Kidney tubule cell (primary cell): ENCODE results near the gene FAM83G.
A peak's percentile ranks its signal among the peaks of the same experiment; 100 is the strongest.

Source experiments
- DNase-seq: peaks from one replicate; pipeline ENCODE4 v3.0.0-alpha.2; 2018; ENCODE audit warnings: low spot score

The FAM83G gene

DNA sequence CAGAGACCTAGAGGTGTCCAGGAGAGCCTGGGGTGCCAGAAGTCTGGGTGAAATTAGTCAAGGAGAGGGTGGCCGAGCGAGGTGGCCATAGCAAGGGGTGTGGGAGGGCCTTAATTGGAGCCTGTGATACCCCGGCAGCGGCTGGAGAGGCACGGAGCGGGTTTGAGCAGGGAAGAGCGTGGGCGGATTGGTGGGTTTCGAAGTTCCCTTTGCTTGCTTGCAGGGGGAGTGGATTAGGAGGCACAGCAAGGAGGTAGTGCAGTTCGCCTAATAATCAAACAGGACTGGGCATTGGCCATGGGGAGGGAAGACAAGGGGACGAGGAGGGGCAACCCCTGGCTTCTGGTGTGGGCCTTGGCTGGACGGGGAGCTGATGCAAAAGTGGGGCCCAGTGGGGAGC is 5.4 kb upstream of the FAM83G start:
- no peak for DNase-seq

DNA sequence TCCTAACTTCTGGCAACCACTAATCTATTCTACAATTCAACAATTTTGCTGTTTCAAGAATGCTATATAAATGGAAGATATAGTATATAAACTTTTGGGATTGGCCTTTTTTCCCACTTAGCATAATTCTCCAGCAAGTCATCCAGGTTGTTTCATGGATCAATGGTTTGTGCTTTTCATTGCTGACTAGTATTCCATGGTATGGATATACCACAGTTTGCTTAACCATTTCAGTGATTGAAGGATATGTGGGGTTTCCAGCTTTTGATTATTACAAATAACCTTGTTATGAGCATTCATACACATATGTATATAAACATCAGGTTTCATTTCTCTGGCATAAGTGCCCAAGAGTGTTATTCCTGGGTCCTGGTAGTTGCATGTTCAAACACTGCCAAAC is 2.1 kb upstream of the FAM83G start:
- no peak for DNase-seq

DNA sequence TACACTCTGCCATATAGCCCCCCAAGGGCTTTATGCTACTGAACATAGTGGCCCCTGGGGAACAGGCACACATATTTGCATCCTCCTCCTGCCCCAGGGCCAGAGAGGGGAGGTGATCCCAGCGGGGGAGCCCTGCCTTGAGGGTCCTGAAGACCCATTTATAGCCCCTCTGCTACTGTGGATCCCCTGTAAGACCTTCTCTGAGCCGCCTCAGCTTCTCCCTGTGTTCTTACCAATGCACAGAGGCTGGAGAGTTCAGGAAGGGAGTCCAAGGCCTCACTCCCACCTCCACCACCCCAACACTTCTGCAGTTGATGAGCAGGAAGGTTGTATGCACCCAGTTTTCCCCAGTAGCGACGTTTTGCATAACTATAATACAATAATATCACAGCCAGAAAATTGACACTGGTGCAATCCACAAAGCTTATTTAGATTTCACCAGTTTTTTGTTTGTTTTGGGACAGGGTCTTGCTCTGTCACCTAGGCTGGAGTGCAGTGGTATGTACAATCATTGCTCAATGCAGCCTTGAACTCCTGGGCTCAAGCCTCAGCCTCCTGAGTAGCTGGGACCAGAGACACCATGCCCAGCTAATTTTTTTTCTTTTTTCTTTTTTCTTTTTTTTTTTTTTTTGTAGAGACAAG is 1.3 kb upstream of the FAM83G start:
- no peak for DNase-seq

DNA sequence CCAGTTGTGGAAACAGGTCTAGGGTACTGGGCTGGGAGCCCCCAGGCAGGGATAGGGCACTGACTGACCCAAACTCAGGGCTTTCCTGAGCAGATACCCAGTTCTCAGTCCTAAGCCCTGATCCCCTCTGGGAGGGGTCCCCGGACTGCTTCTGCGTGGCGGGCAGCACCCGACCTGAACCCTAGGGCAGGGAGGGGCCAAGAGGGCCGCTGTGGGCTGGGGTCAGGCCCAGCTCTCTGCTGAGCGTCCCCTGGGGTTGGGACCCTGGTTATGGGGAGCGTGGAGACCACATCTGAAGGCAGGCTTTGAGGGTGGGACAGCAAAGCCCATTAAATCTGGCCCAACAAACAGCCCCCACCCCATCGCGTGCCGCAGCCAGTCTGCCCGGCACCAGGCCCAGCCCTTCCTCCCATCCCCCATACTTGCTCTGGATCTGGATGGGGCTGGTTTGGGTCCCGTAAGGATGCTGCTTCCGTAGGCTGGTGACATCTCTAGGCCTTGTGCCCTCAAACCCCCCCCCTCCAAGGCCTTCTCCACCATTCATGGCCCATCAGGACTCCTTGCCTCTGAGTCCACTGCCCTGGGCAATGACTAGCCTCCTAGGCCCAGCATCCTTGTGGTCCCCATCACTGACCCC is 691 bp upstream of the FAM83G start:
- no peak for DNase-seq

DNA sequence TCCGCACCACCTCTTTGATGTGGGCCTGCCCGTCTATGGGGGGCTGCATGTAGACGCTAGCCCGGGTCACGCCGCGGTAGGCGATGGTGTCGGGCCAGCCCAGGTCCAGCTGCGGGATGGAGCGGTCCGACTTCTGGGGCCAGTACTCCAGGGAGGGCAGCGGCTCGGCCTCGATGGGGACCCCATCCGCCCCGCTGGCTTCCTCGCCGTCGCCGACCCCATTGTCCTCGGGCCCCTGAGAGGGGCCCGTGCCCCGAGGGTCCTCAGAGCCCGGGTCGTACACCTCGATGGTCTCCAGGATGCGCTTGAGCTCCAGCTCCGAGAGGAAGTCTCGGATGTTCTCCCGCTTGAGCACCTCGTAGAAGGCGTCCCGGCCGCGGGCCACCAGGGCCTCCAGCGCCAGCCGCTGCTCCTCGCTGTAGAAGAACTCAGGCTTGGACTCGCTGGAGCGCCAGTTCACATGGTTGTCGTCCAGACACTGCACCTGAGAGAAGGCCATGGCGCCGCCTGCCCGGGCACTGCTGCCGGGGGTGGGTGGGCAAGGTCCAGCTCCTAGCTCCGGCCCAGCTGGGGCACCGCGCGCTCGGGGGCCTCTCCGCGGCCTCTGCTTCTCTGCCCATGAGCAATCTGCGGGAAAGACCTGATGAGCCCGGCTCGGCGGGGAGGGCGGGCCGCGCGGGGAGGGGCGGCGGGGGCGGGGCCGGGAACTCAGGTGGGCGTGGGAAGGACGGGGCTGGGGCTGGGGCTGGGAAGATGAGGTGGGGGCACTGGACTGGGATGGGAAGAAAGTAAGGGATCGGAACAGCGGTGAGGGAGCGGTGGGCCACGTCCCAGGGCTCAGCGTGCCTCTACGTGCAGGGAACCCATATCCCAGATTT is 782 bp downstream of the FAM83G start:
- peak; percentile 64 for DNase-seq

DNA sequence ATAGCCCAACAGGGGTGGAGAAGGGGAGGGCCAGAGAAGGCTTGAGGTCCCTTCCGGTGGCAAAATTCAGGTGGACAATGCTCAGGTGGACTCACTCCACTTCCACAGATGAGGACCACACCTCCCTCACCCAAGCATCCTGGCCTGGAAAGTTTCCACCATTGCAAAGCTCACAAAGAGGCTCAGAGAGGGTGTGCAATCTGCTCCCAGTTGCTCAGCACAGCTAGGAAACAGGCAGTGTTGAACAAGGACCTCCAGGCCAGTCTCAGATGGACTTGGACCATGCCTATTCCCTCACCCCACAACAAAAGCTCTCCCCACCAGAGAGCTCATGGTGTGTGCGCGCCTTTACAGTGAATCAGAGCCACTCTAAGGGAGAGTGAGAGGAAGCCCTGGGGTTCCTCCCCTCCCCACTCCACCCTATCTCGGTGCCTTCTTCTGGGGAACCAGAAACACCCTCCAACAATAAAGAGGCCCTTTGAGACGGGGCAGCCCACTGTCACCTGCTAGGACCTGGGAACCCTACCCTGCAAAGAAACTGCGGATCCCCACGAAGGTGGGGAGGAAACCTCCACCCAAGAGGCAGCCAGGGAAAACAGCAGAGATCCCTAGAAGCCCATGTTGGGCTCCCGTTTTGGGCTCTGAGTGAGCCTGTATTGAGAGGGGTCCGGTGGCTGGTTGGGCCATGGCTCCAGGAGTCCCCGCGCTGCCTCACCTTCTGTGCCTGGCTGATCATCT is 1.6 kb downstream of the FAM83G start:
- peak; percentile 37 for DNase-seq

DNA sequence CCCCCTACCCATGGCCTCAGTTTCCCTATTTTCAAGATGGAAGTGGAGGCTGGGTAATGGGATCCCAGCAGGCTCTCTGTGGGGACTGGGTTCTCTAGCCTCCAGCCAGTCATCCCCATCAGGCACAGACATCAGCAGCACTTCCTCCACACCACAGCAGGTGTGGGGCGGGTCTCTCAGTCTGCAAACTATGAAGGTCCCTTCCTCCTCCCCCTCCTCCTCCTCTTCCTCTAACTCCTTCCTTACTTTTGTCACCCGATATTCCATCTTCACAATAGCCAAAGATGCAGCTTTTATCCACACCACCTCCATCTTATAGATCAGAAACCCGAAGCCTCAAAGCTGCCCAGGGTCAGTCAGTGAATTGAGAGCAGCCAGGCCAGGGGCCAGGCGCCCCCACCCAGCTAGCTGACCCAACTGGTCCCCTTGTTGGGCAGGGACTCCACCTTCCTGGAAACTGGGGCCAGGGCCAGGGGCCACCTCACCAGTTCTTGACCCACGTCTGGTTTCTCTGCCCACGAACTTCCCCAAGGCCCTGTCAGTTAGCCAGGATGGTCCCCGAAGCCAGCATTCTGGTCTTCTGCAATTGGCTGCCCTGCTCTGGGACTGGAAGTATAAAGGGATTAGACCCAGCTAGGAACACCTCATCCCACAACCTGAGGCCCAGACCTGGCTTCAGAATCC is 2.5 kb downstream of the FAM83G start:
- no peak for DNase-seq

DNA sequence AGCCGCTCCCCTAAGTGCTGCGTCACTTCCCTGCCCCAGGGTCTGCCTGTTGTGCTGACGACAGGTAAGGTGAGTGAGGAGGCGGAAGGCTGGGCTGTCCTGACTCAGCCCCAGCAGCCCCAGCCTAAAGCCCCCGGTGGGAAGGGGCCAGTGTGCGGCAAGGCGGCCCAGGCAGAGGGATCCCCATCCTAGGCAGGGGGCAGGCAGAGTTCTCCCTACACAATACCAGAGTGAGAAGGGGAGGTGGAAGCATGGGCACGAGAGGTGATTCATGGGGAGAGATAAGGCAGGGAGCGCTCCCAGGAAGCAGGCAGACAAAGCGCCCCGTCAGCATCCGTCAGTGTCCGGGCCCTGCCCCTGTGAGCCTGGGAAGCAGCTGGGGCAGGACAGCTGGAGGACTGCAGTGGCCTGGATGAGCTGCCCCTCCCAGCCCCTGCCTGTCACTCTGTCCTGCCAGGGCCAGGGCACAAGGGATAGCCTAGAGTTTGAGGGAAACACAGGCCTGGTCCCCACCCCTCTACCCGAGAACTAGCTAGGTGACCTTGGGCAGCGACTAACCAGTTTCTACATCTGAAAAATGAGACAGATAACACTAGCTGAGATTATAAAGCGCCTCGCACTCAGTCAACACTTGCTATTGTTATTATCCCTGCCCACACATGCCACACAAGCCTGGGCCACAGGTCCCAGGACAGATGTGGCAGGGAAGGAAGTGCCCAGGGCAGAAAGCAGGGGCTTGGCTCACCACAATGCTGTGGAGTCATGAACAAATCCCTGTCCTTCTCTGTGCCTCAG is 3.8 kb downstream of the FAM83G start:
- peak; percentile 33 for DNase-seq

DNA sequence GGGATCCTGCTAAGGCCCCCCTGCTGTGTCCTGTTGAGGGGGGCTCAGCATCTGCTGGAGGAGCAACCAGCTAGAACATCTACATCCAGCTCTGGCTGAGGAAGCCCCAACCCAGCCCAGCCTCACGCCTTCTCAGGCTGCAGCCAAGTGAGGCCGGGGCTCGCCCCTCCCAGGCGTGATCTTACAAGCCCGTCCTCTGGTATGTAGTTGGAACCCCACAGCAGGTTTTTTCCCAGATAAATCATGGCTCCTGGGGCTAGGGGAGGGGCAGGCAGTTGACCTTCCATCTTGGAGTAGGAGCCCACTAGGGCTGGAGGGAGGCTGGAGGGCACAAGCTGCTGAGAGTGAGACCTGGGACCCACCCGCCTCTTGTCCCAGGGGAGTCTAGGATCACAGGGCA is 4.7 kb downstream of the FAM83G start:
- no peak for DNase-seq

DNA sequence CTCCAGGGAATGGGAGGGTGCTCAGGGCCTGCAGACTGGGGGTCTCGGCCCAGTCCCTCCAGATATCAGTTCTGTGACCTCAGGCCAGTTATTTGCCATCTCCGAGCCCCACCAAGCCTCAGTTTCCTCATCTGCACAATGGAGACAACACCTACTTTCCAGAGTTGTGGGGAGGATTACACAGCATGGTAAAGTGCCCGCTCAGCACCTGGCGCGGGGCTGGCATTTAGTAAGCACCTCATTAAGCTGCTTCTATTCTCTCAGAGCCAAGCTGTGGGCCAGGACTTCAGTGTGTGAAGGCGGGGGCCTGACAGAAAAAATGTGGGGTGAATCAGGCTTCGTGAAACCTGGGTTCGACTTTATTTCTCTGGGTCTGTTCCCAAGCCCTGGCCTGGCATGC is 5.2 kb downstream of the FAM83G start:
- no peak for DNase-seq

DNA sequence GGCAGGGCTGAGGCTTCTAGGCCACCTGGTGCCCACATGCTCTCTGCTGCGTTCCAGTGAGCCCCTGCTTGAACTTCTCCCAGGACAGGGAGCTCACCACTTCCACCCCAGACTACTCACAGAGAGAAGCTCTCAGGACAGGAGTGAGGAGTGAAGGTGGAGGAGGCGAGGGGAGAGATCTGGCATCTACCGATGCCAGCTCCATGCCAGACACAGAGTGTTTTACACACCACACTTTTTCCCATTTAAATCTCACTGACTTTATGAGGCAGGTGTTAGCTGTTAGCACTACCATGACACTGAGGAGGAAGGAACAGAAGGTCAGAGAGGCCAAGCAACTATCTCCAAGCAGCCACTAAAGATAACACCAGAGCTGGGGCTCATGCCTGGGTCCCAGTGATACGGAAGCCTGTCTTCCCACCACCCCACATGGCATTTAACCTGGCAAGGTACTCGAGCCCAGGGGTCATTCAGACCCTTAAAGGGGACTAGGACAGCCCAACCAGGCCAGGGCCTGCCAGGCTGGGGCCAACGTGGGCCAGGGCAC is 6.8 kb downstream of the FAM83G start:
- no peak for DNase-seq

DNA sequence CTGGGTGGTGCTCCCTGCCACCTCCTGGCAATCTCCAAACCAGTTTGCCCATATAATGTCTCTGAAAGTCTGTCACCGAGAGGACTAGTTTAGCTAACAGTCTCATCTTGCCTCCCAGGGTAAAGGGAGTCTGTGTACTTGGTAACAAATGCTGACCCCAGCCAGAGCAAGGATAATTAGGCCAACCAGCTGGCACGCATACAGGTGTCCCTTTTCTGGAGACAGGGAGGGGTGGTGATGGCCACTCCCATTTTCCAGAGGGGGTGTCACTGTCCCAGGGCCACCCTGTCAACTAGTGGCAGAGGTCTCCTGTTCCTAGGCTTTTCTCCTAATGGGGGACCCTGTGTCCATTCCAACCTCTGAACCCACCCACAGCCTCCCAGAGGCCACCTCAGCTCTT is 8.1 kb downstream of the FAM83G start:
- DNase-seq, result no peak

DNA sequence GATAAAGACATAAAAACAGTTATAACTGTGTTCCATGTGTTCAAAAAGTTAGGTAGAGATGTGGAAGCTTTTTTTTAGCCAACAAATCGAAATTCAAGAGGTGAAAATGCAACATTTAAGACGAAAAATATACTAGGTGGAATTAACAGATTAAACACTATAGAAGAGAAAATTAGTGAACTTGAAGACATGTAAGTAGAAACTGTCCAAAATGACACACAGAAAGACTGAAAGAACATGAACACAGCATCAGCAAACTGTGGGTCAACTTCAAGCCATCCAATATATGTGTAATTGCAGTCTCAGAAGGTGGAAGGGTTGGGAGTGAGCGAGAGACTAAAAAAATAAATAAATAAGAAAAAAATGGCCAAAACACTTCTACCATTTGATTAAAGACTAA is 9.3 kb downstream of the FAM83G start:
- no peak for DNase-seq

DNA sequence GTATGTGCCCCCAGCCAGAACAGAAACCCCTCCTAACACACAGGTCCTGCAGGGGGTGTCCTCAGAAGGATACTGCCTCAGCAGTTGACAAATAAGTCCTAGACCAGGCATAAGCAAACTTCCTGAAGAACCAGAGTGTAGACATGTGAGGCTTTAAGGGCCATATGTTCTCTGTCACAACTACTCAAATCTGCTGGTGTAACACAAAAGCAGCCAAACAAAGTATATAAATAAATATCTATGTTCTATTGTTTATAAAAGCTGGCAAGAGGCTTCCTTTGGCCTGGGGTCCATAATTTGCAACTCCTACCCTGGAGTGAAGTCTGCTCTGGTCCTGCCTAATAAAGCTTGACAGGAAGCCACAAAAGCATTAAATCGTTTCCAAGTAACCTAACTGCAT is 9.9 kb downstream of the FAM83G start:
- DNase-seq, result no peak

DNA sequence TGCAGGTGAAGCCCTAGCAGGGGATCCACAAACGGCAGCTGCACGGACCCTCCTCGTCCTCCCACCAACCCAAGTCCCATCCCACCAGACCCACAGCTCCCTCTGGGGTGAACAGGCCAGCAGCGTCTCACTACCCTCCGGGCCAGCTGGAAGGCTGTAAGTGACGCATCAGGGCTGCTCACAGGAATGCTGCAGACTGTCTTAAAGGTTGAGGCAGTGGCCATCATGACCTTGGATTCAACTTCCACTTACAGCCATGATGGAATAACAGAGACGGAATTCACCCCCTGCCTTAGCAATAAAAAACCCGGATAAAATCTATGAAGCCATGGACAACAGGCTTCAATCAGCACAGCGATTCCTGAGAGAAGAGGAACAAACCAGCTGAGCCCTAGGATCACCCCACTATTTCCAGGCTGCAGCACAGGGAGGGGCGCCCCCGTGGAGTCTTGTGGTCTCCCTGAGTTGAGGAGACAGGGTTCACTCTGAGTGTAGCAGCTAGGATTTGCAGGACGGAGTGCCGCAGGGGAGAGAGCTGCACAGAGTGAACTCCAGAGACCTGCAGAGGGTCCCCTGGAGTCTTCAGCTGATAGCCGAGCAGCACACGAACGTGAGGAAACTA is 10.5 kb downstream of the FAM83G start:
- no peak for DNase-seq

DNA sequence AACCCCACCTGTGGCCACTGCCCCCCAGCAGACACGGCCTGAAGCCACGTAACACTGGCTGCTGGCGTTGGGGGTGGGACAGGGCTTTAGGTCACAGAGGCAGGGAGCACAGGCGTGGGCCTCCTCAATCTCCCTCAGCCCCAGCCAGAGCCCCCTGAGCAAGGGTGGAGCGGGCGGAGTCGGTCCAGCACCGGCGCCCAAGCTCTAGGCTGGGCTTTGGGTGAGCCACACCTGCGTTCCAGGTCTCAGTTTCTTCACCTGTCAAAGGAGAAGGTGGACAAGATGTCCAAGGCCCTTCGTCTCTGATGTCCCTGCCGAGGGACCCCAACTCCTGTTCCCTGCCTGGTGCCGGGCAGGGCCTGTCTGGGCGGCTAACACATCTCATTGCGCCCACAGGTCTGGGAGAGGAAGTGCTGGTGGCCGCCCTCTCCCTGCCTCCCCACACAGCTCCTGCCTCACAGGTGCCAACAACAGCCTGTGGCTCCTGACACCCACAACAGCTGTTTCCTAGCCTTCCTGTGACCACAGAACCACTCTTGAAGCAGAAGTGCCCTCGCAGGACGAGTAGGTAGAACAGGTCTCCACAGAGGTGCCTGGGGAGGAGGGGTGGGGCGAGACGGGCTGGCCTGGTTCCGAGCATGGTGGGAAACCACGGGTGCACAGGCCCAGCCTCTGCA is 12.0 kb downstream of the FAM83G start:
- DNase-seq, result no peak

DNA sequence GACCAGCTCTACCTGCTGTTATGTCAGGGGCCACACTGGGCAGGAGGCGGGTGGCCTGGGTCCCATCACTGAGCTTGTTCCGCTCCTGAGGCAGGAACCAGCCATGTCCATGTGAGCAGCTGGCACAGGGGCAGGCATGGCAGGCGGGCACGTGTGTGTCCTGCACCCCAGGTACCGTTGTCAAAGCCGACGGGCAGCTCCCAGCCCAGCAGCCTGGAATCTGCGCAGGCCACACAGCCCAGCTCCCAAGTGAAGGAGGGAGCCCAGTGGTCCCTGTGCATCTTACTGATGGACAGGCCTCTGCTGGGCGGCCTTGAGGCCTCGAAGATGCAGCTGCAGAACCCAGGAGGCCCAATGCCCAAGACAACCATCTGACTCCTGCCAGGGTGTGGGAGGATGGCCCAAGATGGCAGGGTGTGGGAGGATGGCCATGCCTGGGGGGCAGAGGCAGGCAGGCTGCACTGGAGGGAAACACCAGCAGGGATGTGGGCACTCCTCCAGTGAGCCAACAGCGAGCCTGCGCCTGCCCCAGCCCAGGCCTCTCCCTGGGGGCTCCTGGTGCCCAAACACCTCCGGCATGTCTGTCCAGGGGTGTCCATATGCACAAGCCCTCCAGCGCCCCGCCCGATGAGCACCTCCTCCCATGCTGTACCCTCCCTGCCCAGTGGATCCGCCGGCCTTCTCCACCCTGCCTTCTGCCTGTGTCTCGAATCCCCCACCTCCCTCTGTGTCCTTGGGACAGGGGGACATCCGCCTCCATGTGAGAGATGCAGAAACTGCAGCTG is 12.8 kb downstream of the FAM83G start:
- DNase-seq, result no peak

DNA sequence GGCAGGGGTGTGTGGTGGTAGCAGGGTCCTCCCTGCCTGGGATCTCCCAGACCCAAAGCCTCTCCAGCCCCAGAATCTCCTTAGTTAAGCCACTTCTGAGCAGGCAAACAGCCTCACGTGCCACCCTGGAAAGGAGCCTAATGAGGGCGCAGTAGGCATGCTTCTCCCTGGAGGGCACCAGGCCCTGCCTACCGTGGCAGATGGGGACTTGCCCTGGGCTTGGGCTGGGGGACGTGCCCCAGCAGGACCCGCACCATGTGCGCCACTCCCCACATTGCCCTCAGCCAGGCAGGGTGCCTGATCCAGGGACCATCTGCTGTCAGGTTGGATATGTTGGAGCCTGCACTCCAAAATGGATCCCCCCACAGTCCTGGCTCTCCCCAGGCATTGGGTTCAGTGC is 14.2 kb downstream of the FAM83G start:
- no peak for DNase-seq
